ENCODE data around the gene GARNL3.
A peak's percentile ranks its signal among the peaks of the same experiment; 100 is the strongest.

Gene GARNL3

DNA sequence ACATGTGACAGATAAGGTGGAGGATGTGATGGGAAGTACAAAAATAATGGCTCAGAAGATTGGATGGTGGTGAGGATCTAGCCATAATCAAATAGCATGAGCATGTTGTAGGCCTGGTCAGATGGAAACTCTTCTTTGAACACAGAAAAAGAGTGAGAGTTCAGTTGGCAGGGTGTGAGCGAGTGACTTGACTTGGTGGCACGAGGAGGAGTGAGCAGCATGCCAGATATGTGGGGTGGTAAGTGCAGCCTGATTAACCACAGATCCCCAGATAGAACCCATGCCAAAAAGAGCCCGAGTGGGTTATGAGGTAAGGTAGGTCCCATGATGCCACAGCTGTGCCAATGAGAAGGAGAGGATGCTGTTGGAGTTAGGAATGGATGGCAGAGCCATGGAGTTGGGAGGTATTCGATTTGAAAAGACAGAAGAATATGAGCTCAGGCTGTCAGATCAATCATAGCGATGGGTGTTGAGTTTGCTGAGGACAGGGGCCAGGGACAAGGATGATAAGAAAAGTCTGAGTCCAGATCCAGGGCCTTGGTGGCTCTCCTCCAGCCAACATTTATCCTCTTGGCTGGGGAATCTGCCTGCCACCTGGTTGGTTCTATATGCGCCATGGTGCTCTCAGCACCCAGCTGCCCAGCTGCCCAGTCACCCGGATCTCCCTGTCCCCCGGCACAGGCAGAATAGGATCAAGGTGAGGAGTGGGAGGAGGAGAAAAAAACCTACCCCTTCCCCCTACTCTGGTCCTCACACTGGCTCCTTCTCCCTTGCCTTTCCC is 16.5 kb downstream of the GARNL3 start:
- DNase-seq, result no peak

GRCh38 chr9:127281891-127282290 is 17.3 kb downstream of the GARNL3 start:
- no peak for DNase-seq

- DNase-seq, result no peak
These were observed 18.0 kb downstream of the GARNL3 start for GRCh38 chr9:127282611-127283010.

DNA sequence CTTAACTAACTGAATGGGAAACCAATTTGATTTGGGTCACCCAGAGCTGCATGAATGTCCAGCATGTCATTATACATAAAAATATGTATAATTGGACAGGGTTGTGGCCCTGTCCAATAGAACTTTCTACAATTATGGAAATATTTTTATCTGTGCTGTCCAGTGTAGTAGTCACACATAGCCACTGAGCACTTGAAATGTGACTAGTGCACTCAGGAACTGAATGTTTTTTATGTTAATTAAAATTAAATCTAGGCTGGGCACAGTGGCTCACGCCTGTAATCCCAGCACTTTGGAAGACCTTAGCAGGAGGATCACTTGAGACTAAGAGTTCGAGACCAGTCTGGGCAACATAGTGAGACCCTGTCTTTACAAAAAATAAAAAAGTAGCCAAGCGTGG is 18.6 kb downstream of the GARNL3 start:
- no peak for DNase-seq

DNA sequence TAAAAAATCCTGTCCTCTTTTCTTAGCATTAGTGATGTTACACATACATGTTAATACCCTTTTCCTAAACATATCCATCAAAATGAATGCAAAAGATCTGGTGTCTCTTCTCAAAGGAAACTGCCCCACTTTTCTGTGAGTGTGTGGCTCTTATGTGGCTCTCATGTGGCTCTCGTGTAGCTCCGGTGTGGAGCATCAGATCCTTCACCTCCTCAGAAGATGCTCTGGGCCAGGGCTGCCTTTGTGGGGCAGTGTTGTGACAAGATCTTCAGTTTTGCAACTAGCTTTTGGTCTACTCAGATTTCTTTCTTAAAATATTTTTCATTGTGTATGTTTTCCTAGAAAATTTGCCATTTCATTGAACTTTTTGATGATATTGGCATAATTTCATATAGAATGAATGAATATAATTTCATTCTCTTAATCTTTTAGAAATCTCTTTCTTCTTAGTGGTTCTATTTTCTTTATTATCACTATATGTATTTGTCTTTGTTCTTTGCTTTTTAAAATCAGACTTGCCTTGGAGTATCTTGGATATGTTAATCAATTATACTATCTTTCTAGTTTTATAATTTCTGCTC is 19.4 kb downstream of the GARNL3 start:
- no peak for DNase-seq

GRCh38 chr9:127285965-127286364 is 21.4 kb downstream of the GARNL3 start:
- DNase-seq, result no peak

- no peak for DNase-seq
These were observed 26.0 kb downstream of the GARNL3 start for GRCh38 chr9:127290561-127291065.

GRCh38 chr9:127291246-127291778 is 26.7 kb downstream of the GARNL3 start:
- DNase-seq, result no peak

DNA sequence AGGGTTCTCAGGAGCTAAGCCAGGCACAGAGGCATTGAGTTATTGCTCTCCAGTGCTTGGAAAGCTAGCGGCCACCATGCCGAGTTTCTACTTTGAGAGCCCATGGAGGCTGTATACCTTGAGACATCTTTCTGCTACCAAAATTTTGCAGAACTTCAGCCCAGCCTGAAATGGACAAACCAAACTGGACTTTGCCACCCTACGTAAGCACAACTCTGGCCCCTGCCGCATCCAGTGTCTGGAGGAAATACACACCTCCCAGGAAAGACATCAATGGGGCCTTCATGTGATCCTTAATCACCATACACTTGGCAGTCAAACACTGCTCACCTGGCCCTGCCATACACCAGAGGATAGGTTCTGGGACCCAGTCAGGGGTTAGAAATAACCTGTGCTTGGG is 27.8 kb downstream of the GARNL3 start:
- no peak for DNase-seq

GRCh38 chr9:127293328-127293727 is 28.8 kb downstream of the GARNL3 start:
- no peak for DNase-seq

GRCh38 chr9:127293767-127294166 is 29.2 kb downstream of the GARNL3 start:
- DNase-seq, result no peak

- DNase-seq, result no peak
These were observed 30.4 kb downstream of the GARNL3 start for GRCh38 chr9:127295005-127295404.

GRCh38 chr9:127300886-127301447 is 36.4 kb downstream of the GARNL3 start:
- no peak for DNase-seq

- DNase-seq, result no peak
These were observed 39.3 kb downstream of the GARNL3 start for GRCh38 chr9:127303830-127304229.

DNA sequence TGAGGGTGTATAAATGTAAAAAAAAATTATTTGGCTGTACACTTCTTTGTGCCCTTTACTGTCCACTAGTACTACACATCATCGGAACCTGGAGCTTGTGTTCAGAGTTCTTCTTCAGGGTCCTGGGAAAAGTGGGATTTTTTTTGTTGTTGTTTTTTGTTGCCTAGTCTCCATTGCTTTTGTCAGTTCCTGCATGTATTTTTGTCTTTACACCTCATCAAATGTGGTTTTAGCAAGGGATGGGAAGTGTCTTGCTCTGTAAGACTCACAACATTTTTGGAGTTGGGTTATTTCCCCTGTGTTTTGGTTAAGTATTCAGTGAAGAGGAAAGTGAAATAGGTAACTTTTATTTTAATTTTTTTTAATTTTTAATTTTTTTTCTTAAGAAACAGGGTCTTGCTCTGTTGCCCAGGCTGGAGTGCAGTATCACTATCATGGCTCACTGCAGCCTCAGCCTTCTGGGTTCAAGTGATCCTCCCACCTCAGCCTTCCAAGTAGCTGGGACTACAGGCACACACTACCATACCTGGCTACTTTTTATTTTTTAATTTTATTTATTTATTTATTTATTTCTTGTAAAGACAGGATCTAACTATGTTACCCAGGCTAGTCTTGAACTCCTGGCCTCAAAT is 40.7 kb downstream of the GARNL3 start:
- DNase-seq, result no peak

DNA sequence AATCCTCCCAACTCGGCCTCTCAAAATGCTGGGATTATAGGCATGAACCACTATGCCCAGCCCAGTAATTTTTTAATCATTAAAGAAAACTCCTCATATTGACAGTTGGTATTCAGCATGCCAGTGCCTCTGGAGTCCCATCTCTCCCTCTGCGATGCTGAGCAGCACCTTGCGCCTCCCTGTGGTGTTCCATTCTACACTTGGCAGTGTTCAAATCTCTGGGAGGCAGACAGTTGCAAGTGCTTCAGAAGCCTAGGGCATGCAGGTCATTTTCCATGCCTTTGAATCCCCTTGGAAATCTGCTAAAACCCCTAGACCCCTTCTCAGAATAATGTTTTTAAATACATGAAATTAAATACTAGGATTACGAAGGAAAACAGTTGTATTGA is 41.3 kb downstream of the GARNL3 start:
- DNase-seq, result peak; percentile 3

GRCh38 chr9:127307802-127308201 is 43.2 kb downstream of the GARNL3 start:
- DNase-seq, result no peak

DNA sequence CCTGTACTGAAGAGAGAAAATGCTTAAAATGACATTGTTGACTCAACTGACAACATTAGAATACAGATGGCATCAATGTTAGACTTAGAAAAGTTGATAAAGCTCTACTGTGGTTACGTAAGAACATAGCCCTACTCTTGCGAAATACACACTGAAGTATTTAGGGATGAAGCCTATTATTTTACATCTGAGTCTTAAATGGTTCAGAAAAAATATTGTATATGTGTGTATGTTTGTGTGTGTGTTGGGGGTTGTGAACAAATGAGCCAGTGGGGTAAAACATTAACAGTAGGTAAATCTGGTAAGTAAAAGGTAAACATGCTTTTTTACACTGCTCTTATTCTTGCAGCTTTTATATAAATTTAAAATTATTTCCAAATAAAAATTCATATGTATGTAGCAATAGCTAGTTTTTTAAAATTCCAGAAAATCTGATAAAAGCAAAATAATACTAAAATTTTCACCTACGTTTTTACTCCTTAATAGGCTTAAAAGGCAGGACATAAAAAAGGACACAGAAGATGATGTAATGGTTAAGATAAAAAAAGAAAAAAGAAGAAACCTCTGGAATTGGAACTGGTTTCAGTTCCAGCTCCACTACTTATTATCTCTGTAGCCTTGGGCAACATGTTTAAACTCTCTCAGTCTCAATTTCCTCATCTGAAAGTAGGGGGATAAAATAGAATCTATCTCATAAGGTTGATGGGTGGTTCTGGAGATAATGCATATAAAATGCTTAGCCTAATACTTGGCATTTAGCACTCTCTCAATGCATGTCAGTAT is 44.3 kb downstream of the GARNL3 start:
- no peak for DNase-seq

DNA sequence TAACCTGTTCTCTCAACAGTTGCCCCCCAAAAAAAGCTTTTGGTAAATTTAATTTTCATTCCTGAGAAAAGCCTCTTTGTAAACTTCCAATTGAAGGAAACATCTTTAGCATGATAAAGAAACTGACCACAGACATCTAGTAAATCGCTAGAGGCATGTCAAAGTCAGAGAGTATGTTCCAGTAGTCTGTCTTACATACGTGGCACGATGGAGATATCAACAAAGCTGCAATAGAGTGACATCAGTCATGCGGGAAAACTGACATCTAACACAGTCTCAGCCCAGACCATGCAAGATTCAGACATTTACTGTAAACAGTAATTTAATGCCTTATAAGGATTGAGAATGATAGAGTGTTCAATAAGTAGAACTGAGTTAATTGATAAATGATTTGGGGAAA is 45.1 kb downstream of the GARNL3 start:
- no peak for DNase-seq

- DNase-seq, result no peak
These were observed 46.7 kb downstream of the GARNL3 start for GRCh38 chr9:127311239-127311741.

GRCh38 chr9:127313042-127313560 is 48.5 kb downstream of the GARNL3 start:
- DNase-seq, result no peak

GRCh38 chr9:127314911-127315310 is 50.3 kb downstream of the GARNL3 start:
- no peak for DNase-seq
